Sigmoid colon (tissue), 7 donors: ENCODE measurements around the gene FXYD2. TPM values are rescaled to one million over a fixed set of nuclear protein-coding genes. Genes with fewer than 3 reads are reported as not detected.

Source experiments
- DNase-seq: peaks from one replicate; pipeline ENCODE4 v3.0.0-alpha.2; 2019
- H3K27ac ChIP-seq, 4 donors: fragments of 200-600 bp; sonication (generic); one replicate each; pipeline ENCODE4 v1.5.1; 2016 to 2019; ENCODE audit warnings: mild to moderate bottlenecking in 1 of 4
- H3K27me3 ChIP-seq, 3 donors: fragments of 200-600 bp; sonication (generic); one replicate each; pipeline ENCODE4 v1.5.1; 2019; ENCODE audit warnings: mild to moderate bottlenecking in 1 of 3
- H3K36me3 ChIP-seq, 4 donors: fragments of 200-600 bp; sonication (generic); one replicate each; pipeline ENCODE4 v1.5.1; 2016 to 2019
- H3K4me1 ChIP-seq, 4 donors: fragments of 200-600 bp; sonication (generic); one replicate each; pipeline ENCODE4 v1.5.1; 2017 to 2019
- H3K4me3 ChIP-seq, 4 donors: fragments of 200-600 bp; sonication (generic); one replicate each; pipeline ENCODE4 v1.5.1; 2017 to 2019; ENCODE audit warnings: mild to moderate bottlenecking in 2 of 4, moderate library complexity in 1 of 4
- H3K9me3 ChIP-seq, 4 donors: fragments of 200-600 bp in 3 of 4; sonication (generic) in 3 of 4; one replicate each; pipeline versions ENCODE4 v1.5.1 to v1.6.1; 2013 to 2019
- EP300 ChIP-seq, 4 donors: sonication (generic); formaldehyde crosslinking; IDR thresholded peaks; one replicate each; pipeline ENCODE4 v1.6.1; 2017; ENCODE audit warnings: antibody characterized with exemption in 4 of 4
- POLR2A ChIP-seq, 2 donors: fragments of 450-650 bp; IDR thresholded peaks; one replicate each; pipeline ENCODE4 v1.6.1; 2016; ENCODE audit warnings: antibody characterized with exemption in 2 of 2, mild to moderate bottlenecking in 2 of 2, moderate library complexity in 2 of 2
- POLR2AphosphoS5 ChIP-seq, 4 donors: sonication (generic); formaldehyde crosslinking; IDR thresholded peaks; one replicate each; pipeline ENCODE4 v1.6.1; 2017; ENCODE audit warnings: antibody characterized with exemption in 4 of 4
- WGBS, 2 donors: extraction: QIAGEN DNeasy Blood & Tissue Kit; methylation state at CpG; one replicate each; pipeline ENCODE4 v1.1.7; 2013; 5-methylcytosine and 5-hydroxymethylcytosine counted together
- intact Hi-C: fragments of 100-400 bp; cut with DNase I; formaldehyde crosslinking; loops from one replicate; pipeline ENCODE4 v1.15.1; 2023
- polyA plus RNA-seq, 3 donors: library from polyadenylated mRNA; stranded (reverse); fragments of 200-250 nt; gene quantifications; one replicate each; pipeline ENCODE4 v1.2.3, GENCODE V29; 2013
- total RNA-seq, 4 donors: library from RNA; depleted of rRNA; stranded (reverse); fragments of >200 nt; gene quantifications; one replicate each; pipeline ENCODE4 v1.1.0, GENCODE V29; 2016
- TF ChIP-seq, protein P1 (sequence below), 4 experiments: fragments of 450-650 bp in 3 of 4; fragments of 200-600 bp in 1 of 4; IDR thresholded peaks; one replicate each; pipeline ENCODE4 v1.5.1; 2016 to 2019; ENCODE audit warnings: antibody characterized with exemption in 4 of 4, mild to moderate bottlenecking in 3 of 4, moderate library complexity in 2 of 4
- donor health status: healthy with polysubstance abuse.
- donor health status: Bipolar disorder and iron deficiency.
- donor health status: healthy.

The FXYD2 gene
- total and polyA plus RNA-seq, 7 donors = 3.2 to 6.6 (median 4.2) TPM; not detected in 1

DNA sequence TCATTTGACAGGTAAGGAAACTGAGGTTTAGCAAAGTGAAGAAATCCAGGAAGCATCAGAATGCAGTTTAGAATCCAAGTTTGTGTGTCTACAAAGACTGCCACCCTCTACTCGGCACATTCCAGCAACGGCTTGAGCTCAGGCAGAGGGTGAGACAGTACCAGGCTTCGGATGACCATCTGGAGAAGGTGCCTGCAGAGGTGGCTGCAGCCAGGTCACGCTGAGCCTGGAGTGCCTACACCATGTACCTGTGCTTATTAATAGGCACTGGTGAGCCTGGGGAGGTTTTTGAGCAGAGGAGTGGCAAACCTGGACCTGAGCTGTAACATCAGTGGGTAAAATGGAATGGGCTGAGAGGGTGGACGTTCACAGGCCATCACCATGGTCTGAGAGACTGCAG lies 47.2 kb upstream of the FXYD2 start:
- Histone ChIP-seq H3K4me1 (peaks cover 2 to 89% (median 85%) of the 10 kb centered on the region in 4 donors), H3K4me3 (no peak overlapping the region), H3K27me3 (no peaks in the 10 kb centered on the region), H3K36me3 (no peaks in the 10 kb centered on the region), H3K27ac (peak overlapping the region in 3 of 4 donors; percentile 90 to 96 (median 94)), H3K9me3 (no peaks in the 10 kb centered on the region)
- 67 to 82% methylated on average over 5 of the region's 5 CpGs for WGBS, 2 donors
- TF ChIP-seq, protein P1, sequence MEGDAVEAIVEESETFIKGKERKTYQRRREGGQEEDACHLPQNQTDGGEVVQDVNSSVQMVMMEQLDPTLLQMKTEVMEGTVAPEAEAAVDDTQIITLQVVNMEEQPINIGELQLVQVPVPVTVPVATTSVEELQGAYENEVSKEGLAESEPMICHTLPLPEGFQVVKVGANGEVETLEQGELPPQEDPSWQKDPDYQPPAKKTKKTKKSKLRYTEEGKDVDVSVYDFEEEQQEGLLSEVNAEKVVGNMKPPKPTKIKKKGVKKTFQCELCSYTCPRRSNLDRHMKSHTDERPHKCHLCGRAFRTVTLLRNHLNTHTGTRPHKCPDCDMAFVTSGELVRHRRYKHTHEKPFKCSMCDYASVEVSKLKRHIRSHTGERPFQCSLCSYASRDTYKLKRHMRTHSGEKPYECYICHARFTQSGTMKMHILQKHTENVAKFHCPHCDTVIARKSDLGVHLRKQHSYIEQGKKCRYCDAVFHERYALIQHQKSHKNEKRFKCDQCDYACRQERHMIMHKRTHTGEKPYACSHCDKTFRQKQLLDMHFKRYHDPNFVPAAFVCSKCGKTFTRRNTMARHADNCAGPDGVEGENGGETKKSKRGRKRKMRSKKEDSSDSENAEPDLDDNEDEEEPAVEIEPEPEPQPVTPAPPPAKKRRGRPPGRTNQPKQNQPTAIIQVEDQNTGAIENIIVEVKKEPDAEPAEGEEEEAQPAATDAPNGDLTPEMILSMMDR (IDR thresholded peaks at IDR 0.05) = no peak
- TF ChIP-seq POLR2A (IDR thresholded peaks at IDR 0.05) = no peak
- TF ChIP-seq POLR2AphosphoS5 (IDR thresholded peaks at IDR 0.05) = no peak
- TF ChIP-seq EP300 (IDR thresholded peaks at IDR 0.05) = no peak
- intact Hi-C loops = no loop called here
- no peak for DNase-seq

DNA sequence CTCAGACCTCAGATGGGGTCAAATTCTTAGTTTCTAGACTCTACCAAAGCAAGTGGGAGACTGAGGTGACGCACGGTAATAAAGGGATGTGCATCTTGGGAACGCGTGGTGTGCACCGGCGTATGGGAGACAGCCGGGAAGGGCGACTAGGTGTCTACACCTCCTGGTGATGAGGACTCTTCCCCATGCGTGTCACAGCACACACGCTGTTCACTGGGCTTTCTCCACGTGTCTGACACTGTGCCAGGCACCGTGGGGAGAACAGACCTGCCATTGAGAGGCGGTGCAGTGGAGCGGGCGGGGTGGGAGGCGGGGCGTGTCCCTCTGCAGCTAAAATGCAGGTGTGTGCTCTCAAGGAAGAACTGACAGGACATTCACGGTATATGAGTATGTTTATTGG lies 46.6 kb upstream of the FXYD2 start:
- H3K9me3 ChIP-seq = no peaks in the 10 kb centered on the region
- peak overlapping the region in 3 of 4 donors; percentile 90 to 96 (median 94) for H3K27ac ChIP-seq
- peaks cover 2 to 94% (median 91%) of the 10 kb centered on the region in 4 donors for H3K4me1 ChIP-seq

DNA sequence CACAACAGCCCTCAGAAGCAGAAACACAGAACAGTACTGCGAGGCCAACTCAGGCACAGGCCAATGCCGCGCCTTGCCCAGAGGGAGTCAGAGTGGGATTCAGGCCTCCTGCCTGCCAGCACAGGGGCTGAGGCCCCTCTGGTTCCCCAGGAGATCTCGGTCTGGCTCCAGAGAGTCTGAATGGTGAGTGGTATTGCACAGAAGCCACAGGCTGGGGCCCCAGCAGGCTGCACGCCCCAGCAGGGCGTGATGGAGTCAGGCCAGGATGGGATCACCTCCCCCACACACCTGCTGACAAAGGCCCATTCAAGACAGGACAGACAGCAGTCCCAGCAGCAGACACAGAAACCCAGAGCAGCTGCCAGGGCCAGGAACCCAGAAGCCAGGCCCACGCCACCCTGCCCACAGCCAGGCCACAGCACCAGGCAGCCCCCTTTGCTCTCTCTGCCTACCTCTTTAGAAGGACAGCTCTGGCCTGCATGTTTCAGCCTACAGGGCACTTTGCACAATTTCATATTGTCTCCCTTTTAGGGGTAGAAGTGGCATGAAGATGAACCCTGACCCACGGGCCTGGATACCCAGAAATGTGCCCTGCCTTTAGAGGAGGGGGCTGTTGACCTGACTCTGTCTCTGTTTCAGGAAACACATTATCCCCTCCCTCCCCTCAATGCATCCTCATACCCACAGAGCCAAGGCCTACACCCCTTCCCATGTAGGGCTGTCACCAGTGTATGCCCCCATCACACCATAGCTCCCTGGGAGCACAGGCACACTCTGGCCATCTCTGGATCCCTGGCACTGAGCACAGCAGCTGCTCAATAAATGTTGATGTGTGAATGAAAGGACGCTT lies 45.8 kb upstream of the FXYD2 start:
- 54 to 70% methylated on average over 9 of the region's 9 CpGs for WGBS, 2 donors
- H3K36me3 ChIP-seq = no peaks in the 10 kb centered on the region
- no peaks in the 10 kb centered on the region for H3K27me3 ChIP-seq
- H3K4me1 ChIP-seq = peaks cover 2 to 99% (median 96%) of the 10 kb centered on the region in 4 donors
- peak overlapping the region; percentile 27 to 96 (median 92) for H3K27ac ChIP-seq
- TF ChIP-seq POLR2A (IDR thresholded peaks at IDR 0.05) (no peak), POLR2AphosphoS5 (IDR thresholded peaks at IDR 0.05) (no peak), EP300 (IDR thresholded peaks at IDR 0.05) (no peak)
- TF ChIP-seq, protein P1 (IDR thresholded peaks at IDR 0.05) = no peak
- no peaks in the 10 kb centered on the region for H3K9me3 ChIP-seq
- no peak for DNase-seq
- intact Hi-C loops = no loop called here
- no peak overlapping the region for H3K4me3 ChIP-seq

More for the DNA sequence above, 46.6 kb upstream of the FXYD2 start:
- H3K4me3 ChIP-seq = no peak overlapping the region
- TF ChIP-seq POLR2AphosphoS5 (IDR thresholded peaks at IDR 0.05) = no peak
- TF ChIP-seq, protein P1 (IDR thresholded peaks at IDR 0.05) = no peak
- TF ChIP-seq EP300 (IDR thresholded peaks at IDR 0.05) = no peak
- TF ChIP-seq POLR2A (IDR thresholded peaks at IDR 0.05) = no peak
- no peaks in the 10 kb centered on the region for H3K36me3 ChIP-seq
- no peak for DNase-seq
- 49 to 80% methylated on average over 18 of the region's 18 CpGs for WGBS, 2 donors
- intact Hi-C loops = no loop called here
- H3K27me3 ChIP-seq = no peaks in the 10 kb centered on the region

DNA sequence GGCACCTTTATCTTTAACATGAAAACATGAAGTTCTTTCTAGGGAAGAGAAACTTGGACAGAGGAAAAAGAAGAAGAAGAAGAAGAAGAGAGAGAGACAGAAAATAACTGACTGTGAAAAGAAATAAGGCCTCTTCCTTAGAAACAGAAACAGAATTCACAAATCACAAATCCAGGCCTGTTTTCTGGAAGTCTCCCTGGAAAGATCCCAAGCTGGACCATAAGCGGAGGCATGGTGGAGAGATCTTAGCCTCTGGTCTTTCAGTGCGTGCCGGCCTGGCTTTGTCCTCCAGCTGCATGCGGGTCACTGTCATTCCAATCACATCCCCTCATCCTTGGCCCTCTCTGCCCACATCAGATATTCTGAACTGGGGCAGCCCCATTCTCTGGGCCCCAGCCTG lies 45.1 kb upstream of the FXYD2 start:
- no peaks in the 10 kb centered on the region for H3K9me3 ChIP-seq
- H3K36me3 ChIP-seq = no peaks in the 10 kb centered on the region
- peaks cover 2 to 92% (median 90%) of the 10 kb centered on the region in 4 donors for H3K4me1 ChIP-seq
- TF ChIP-seq POLR2A (IDR thresholded peaks at IDR 0.05) (no peak), EP300 (IDR thresholded peaks at IDR 0.05) (no peak), POLR2AphosphoS5 (IDR thresholded peaks at IDR 0.05) (no peak)
- TF ChIP-seq, protein P1 (IDR thresholded peaks at IDR 0.05) = no peak
- intact Hi-C loops = no loop called here
- WGBS, 2 donors = 67 to 82% methylated on average over 4 of the region's 4 CpGs
- H3K27me3 ChIP-seq = no peaks in the 10 kb centered on the region
- DNase-seq = no peak
- peak overlapping the region in 3 of 4 donors; percentile 90 to 96 (median 94) for H3K27ac ChIP-seq
- H3K4me3 ChIP-seq = no peak overlapping the region
